T-helper 2 cell treated with Interferon-gamma antibody and Interleukin-4, amounts not matched to agents 5 μg/mL and 100 μg/mL, for 36 hours (primary cell): ENCODE data around the gene AKT1.

Source experiments
- DNase-seq: peaks from one replicate; pipeline ENCODE4 v3.0.0; 2021; ENCODE audit warnings: low spot score
- H3K27ac Mint-ChIP-seq: one replicate; pipeline ENCODE4 v1.8.0; 2021; ENCODE audit warnings: mild to moderate bottlenecking, mixed read lengths
- H3K27me3 Mint-ChIP-seq: one replicate; pipeline ENCODE4 v1.8.0; 2021; ENCODE audit warnings: low read depth, mixed read lengths
- H3K36me3 Mint-ChIP-seq: one replicate; pipeline ENCODE4 v1.8.0; 2021; ENCODE audit warnings: low read depth, mixed read lengths
- H3K4me1 Mint-ChIP-seq: one replicate; pipeline ENCODE4 v1.8.0; 2021; ENCODE audit warnings: low read depth, mixed read lengths
- H3K4me3 Mint-ChIP-seq: one replicate; pipeline ENCODE4 v1.8.0; 2022; ENCODE audit warnings: mild to moderate bottlenecking, moderate library complexity, mixed read lengths
- H3K9me3 Mint-ChIP-seq: one replicate; pipeline ENCODE4 v1.8.0; 2021; ENCODE audit warnings: mixed read lengths

AKT1 gene

DNA sequence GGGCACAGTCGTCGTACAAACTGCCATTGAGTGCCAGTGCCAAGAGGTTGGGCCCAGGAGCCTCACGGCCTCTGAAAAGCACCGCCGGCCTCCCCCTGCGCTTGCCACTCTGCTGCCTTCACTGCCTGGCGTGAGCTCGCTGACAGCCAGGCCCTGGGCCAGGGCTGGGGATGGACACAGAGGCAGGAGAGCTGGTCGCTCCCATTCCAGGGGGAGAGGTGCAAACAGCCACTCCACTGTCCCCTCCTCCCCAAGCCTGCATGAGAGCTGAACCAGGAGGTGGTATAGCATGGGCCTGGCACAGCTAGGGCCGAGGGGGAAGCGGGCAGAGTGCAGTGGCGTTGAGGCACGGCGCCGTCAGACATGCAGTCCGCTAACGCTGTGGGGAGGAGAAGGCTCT is 66.9 kb downstream of the AKT1 start:
- Mint-ChIP-seq H3K27me3 (no peaks in the 10 kb centered on the region), H3K9me3 (no peaks in the 10 kb centered on the region), H3K4me1 (no peaks in the 10 kb centered on the region), H3K4me3 (no peak overlapping the region), H3K27ac (no peak overlapping the region), H3K36me3 (no peaks in the 10 kb centered on the region)
- no peak for DNase-seq

DNA sequence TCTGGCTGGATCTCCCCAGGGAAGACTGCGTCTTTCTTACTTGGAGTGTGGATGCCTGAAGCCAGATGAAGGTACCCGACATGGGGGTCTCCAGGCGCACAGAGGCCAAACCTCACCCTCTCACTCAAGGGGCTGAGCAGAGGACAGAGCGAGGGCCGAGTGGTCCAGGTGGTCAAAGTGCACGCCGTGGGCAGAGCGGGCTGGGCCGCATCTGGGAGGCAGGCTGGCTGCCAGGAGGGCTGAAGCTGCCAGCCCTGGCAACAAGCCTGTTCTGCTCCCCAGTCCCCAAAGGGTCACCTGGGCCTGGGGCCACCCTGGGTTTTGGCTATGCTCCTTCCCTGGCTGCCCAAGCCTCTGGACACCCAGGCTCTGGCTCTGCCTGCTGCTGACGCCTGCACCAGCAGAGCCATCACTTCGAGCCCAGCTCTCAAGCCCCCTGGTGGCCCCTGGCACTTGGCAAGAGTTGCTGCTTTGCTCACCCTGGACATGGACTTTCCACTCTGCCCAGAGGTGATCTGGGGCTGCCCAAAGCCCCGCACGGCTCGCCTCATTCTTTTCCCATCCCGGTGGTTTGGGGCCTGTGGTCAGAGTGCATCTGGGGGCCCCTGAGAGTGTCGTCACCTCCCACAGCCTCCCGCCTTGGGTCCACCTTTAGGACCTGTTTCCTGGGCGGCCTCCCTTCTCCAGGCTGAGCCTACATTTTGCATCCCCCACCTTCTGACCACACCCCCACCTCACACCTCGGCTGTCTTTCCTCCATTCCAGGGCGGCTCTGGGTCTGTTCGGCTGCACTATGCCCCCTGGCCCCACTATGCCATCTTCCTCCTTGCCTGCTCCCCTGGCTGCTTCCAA is 68.7 kb downstream of the AKT1 start:
- Mint-ChIP-seq H3K4me3 (no peak overlapping the region), H3K4me1 (no peaks in the 10 kb centered on the region), H3K27ac (no peak overlapping the region), H3K27me3 (no peaks in the 10 kb centered on the region), H3K36me3 (no peaks in the 10 kb centered on the region), H3K9me3 (no peaks in the 10 kb centered on the region)
- no peak for DNase-seq

DNA sequence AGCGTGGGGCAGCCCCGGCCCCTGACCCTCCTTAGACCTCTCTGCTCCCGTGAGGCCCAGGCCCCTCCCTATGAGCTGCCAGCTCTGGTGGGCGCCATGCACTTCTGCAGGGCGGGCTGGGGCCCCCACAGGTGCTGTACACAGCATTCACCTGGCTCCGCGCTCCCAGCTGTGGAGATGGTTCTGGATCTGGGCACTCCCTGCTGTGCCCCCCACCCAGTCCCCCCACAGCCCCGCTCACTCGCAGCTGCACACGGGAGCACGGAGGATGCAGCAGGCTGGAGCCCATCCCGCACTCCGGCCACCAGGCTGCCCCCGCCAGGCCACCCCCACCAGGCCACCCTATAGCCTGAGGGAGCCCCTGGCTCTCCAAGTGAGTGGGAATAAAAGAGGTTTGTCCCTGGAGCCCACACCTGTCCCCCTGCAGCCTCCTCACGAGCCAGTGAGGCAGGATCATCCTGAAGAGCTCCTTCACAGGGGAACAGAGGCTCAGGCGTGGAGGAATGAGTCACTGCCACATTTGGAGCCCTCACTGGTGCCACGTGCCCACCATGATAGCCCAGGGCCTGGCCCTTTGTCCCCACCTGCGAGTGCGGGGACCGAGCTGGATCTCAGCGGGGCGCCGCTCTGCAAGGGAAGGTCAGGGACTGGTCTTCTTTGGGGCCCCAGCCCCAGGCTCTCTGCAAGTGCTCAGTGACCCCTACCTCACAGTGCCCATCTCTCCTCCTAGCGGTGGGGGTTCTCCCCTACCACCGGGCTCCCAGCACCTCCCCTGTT is 69.6 kb downstream of the AKT1 start:
- no peak for DNase-seq
- Mint-ChIP-seq H3K27ac (no peak overlapping the region), H3K36me3 (peaks cover 2% of the 10 kb centered on the region), H3K4me3 (no peak overlapping the region), H3K4me1 (no peaks in the 10 kb centered on the region), H3K27me3 (no peaks in the 10 kb centered on the region), H3K9me3 (no peaks in the 10 kb centered on the region)

DNA sequence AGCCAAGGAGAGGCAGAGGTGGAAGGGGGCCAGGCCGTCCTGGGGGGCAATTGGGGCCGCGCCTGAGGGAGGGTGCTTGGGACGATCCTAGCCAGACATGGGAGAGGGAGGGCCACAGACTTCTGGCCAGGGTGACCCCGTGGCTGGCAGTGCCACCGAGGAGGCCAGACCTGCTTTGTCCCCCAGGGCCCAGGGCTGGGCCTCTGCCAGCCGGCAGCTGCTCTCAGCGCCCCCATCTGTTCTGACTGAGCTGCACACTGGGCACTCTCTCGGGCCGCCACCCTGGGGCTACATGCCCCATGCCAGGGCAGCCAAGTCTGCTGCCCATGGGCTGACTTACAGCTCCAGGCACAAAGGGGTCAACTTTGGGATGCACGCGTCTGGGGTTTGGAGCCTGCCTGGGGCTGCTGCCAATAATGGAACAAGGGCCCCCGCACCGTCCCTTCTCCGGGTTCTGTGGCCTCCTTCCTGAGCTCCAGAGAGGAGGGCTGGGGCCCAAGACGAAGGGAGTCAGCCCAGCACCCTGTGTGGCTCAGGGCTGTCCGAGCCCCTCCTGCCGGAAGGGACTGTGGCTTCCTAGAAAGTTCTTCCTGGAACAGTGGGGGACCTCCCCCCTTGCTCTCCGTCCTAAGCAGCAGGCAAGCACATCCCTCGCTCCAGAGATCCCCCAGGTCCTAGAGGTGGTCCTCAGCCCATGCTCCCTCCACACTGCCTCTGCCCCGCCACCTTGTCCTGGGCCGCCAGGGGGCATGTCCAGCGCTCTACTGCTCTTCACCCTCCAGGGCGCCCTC is 70.4 kb downstream of the AKT1 start:
- H3K4me3 Mint-ChIP-seq = peak overlapping the region; percentile 52
- no peaks in the 10 kb centered on the region for H3K27me3 Mint-ChIP-seq
- H3K4me1 Mint-ChIP-seq = no peaks in the 10 kb centered on the region
- peaks cover 2% of the 10 kb centered on the region for H3K36me3 Mint-ChIP-seq
- no peak overlapping the region for H3K27ac Mint-ChIP-seq
- DNase-seq = no peak
- no peaks in the 10 kb centered on the region for H3K9me3 Mint-ChIP-seq

DNA sequence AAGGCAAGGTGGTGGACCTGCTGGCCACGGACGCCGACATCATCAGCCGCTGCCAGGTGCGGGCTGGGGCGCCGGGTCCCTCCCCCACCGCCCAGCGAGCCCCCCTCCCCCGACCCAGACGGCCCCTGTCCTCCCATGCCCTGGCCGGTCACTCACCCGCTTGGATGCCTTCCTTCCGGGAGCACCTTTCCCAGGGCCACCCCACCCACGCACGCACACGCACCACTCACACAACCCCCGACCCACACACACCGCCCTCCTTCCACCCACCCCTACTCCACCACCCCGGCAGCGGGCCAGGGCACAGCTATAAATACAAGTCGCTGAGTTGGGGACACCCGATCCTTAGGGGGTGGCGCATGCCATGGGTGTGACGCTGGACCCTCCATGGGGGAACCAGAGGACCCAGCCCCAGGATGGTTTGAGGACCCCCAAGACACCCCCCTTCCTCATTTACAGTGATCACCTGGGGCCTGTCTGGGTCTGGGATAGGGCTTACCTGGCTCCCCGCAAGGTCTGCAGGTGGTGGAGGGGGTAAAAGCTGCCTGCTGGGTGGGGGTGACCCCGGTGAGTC is 71.1 kb downstream of the AKT1 start:
- peak; percentile 9 for DNase-seq
- peak overlapping the region; percentile 52 for H3K4me3 Mint-ChIP-seq

DNA sequence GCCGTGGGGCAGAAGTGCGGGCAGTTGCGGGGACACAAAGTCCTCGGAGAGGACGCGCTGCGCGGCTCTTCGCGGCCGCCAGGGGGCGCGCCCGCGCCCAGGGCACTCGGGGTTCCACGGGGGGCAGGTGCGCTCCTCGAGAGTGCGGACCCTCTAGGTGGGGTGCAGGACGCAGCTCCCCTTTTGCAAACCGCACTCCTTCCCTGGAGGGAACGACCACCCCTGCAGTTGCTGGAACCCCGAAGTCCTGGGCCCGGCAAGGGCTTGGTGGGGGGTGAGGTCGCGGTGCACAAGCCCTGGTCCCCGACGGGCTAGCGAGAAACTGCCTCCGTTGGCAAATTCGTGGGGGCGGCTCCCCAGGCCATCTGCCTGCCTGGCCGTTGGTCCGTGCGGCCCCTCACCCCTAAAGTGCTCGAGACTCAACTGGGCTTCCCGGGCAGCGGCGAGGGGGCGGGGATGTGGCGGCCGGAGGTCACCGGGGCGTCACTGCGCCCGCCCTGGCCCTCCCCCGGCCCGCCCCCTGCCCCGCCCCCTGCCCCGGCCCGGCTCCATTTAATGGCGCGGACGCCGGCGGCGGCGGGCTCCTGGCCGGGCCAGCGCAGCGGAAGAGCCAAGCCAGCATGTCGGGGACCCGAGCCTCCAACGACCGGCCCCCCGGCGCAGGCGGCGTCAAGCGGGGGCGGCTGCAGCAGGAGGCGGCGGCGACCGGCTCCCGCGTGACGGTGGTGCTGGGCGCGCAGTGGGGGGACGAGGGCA is 71.7 kb downstream of the AKT1 start, which contains the start of gene ADSS1:
Gene ADSS1, plus strand, starts transcription at position 579 of the 756 bp plus-strand sequence. Its CDS starts 42 bp downstream, at position 621.
- no peaks in the 10 kb centered on the region for H3K27me3 Mint-ChIP-seq
- H3K9me3 Mint-ChIP-seq = no peaks in the 10 kb centered on the region
- no peaks in the 10 kb centered on the region for H3K4me1 Mint-ChIP-seq
- peak; percentile 56 for DNase-seq
- H3K36me3 Mint-ChIP-seq = peaks cover 9% of the 10 kb centered on the region
- peak within 1 kb of the TSS; percentile 58 for H3K4me3 Mint-ChIP-seq
- no peak within 1 kb of the TSS for H3K27ac Mint-ChIP-seq

More for the DNA sequence above, 71.1 kb downstream of the AKT1 start:
- no peak overlapping the region for H3K27ac Mint-ChIP-seq
- peaks cover 9% of the 10 kb centered on the region for H3K36me3 Mint-ChIP-seq
- H3K27me3 Mint-ChIP-seq = no peaks in the 10 kb centered on the region
- H3K9me3 Mint-ChIP-seq = no peaks in the 10 kb centered on the region
- no peaks in the 10 kb centered on the region for H3K4me1 Mint-ChIP-seq

DNA sequence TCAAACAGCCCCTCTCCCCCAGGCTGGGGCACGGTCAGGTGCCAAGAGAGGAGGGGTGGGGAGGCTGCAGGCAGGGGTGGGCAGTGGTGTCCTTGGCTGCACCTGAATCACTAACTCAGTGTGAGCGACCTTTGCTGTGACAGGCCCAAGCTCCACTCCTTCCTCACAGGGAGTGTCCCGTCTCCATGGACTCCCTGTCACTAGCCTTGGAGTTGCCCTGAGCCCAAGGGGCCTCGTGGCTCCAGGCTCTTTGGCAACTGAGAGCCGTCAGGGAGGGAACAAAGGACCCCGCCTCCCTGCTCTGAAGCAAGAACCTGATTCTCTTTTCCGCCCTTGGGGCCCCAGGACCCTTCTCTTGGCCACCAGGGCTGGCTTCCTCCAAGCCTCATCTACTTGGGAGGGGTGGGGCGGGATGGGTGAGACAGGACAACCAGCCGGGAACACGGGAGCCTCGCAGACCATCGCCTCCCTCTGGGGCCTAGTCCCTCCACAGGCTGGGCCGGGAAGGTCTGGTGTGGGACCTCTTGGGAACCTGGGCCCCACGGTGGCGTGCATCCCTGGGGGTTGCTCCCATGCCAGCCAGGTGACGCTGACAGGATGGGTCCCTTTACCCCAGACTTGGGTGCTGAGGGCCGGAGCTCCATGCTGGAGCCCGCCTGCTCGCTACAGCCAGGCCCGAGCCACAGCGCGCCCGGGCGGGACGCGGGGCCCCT is 72.5 kb downstream of the AKT1 start:
- Mint-ChIP-seq H3K9me3 (no peaks in the 10 kb centered on the region), H3K27me3 (no peaks in the 10 kb centered on the region), H3K4me1 (no peaks in the 10 kb centered on the region), H3K4me3 (no peak overlapping the region), H3K36me3 (peaks cover 9% of the 10 kb centered on the region), H3K27ac (no peak overlapping the region)
- no peak for DNase-seq

DNA sequence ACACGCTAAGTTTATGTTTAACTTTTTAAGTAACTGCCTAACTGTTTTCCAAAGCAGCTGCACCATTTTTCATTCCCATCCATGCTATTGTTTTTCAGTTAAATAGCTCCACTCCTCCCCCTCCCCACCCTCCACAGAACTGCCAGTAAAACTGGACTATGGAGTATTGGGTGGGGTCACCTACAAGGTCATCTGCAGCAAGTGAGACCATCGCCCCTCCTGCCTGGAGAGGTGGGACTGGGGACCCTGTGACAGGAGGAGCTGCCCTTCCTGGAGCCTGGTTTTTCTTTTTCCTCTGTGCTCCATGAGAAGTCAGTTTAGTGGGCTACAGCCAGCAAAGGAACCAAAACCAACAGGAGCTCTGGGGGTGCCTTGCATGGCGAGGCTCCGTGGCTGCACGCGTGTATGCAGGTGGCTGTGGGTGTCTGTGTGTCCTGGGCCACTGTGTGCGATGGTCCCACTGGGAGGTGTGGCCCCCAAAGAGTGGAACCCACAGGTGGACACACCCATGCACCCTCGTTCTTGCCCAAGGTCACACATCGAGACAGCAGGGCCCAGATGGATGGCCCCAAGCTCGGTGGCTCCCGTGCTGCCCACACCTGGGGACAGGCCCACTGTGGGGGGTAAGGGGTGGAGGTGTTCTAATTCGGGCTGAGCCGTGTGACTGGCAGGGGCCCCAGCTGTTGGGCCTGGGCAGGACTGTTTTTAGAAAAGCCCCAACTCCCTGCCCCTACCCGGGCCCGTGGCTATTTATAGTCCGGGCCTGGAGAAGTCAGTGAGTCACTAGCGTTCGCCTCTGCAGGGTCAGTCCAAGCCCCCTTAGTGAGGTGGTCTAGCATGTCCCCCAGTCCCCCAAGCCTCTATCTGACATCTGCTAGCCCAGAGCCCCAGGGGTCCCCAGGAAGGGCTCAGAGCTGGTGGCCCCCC is 73.8 kb downstream of the AKT1 start:
- no peak for DNase-seq
- Mint-ChIP-seq H3K4me1 (no peaks in the 10 kb centered on the region), H3K36me3 (peaks cover 15% of the 10 kb centered on the region), H3K9me3 (no peaks in the 10 kb centered on the region), H3K27me3 (no peaks in the 10 kb centered on the region), H3K4me3 (no peak overlapping the region), H3K27ac (no peak overlapping the region)
